DOHH2 (cell line): ENCODE data around the gene MAP4K4.

Experiments
- H3F3A ChIP-seq: fragments of 200-600 bp; sonication (generic), shearing (Covaris generic); 2 replicates; pipeline ENCODE4 v1.6.0; 2016; ENCODE audit warnings: antibody characterized with exemption, mild to moderate bottlenecking; ENCODE audit not compliant: control insufficient read depth, insufficient read depth
- H3K27ac ChIP-seq: fragments of 200-600 bp; sonication (generic); 2 replicates; pipeline ENCODE4 v1.5.1; 2014; ENCODE audit warnings: low read depth, mild to moderate bottlenecking, low read length, moderate library complexity
- H3K27me3 ChIP-seq: fragments of 200-600 bp; sonication (generic); 2 replicates; pipeline ENCODE4 v1.6.1; 2014; ENCODE audit warnings: mild to moderate bottlenecking, low read length, mixed read lengths; ENCODE audit not compliant: control insufficient read depth
- H3K36me3 ChIP-seq: fragments of 200-600 bp; sonication (generic); 2 replicates; pipeline ENCODE4 v1.6.1; 2014; ENCODE audit warnings: mild to moderate bottlenecking, low read length, moderate library complexity, mixed read lengths; ENCODE audit not compliant: control insufficient read depth
- H3K4me1 ChIP-seq: fragments of 200-600 bp; sonication (generic); 2 replicates; pipeline ENCODE4 v1.6.1; 2014; ENCODE audit warnings: mild to moderate bottlenecking, low read length, mixed read lengths; ENCODE audit not compliant: control insufficient read depth
- H3K4me2 ChIP-seq: fragments of 200-600 bp; sonication (generic); 2 replicates; pipeline ENCODE4 v1.6.0; 2014; ENCODE audit warnings: mild to moderate bottlenecking, low read length, moderate library complexity
- H3K4me3 ChIP-seq: fragments of 200-600 bp; sonication (generic); 2 replicates; pipeline ENCODE4 v1.5.1; 2014; ENCODE audit warnings: mild to moderate bottlenecking, low read length, mixed read lengths
- H3K79me2 ChIP-seq: fragments of 200-600 bp; sonication (generic); 2 replicates; pipeline ENCODE4 v1.6.1; 2014; ENCODE audit warnings: mild to moderate bottlenecking, low read length, mixed read lengths; ENCODE audit not compliant: control insufficient read depth
- H3K9me2 ChIP-seq: fragments of 200-600 bp; sonication (generic); replicated peaks from 2 replicates; pipeline ENCODE4 v1.6.1; 2014; ENCODE audit warnings: mild to moderate bottlenecking, low read length, mixed read lengths; ENCODE audit not compliant: control insufficient read depth
- H3K9me3 ChIP-seq: fragments of 200-600 bp; sonication (generic); 2 replicates; pipeline ENCODE4 v1.6.1; 2014; ENCODE audit warnings: antibody characterized with exemption, low read length, mixed read lengths; ENCODE audit not compliant: control insufficient read depth, insufficient read depth
- H4K20me1 ChIP-seq: fragments of 200-600 bp; sonication (generic); 2 replicates; pipeline ENCODE4 v1.6.0; 2014; ENCODE audit warnings: low read depth, mild to moderate bottlenecking, antibody characterized with exemption, low read length, moderate library complexity; ENCODE audit not compliant: control insufficient read depth, insufficient read depth
- CTCF ChIP-seq: fragments of 200-600 bp; sonication (generic); IDR thresholded peaks from one replicate; pipeline ENCODE4 v1.5.1; 2014; ENCODE audit warnings: antibody characterized with exemption, mild to moderate bottlenecking, low read depth, low read length; ENCODE audit not compliant: poor library complexity, severe bottlenecking
- EZH2phosphoT487 ChIP-seq: fragments of 200-600 bp; sonication (generic); IDR thresholded peaks from 2 replicates; pipeline ENCODE4 v1.6.1; 2017; ENCODE audit warnings: borderline replicate concordance, mild to moderate bottlenecking, antibody characterized with exemption, low read length, moderate library complexity, mixed read lengths

Gene MAP4K4

GRCh38 chr2:101699755-101700461 is 2.4 kb downstream of the MAP4K4 start:
- H3K4me3 ChIP-seq, result peak overlapping the region; percentile 88
- H3K9me3 ChIP-seq, result no peaks in the 10 kb centered on the region
- peaks cover 12% of the 10 kb centered on the region; the same call in 1 of the 2 replicates for H4K20me1 ChIP-seq
- H3K9me2 ChIP-seq, result no peaks in the 10 kb centered on the region
- peak overlapping the region; percentile 86 for H3K4me2 ChIP-seq
- peaks cover 55% of the 10 kb centered on the region for H3K36me3 ChIP-seq
- peaks cover 7% of the 10 kb centered on the region for H3K27me3 ChIP-seq
- H3F3A ChIP-seq, result peaks cover 30% of the 10 kb centered on the region
- TF ChIP-seq EZH2phosphoT487 (no peak), CTCF (no peak)
- H3K27ac ChIP-seq, result peak overlapping the region; percentile 78
- H3K79me2 ChIP-seq, result peaks cover 71% of the 10 kb centered on the region
- H3K4me1 ChIP-seq, result peaks cover 55% of the 10 kb centered on the region

- Histone ChIP-seq H3K9me2 (no peaks in the 10 kb centered on the region), H3F3A (peaks cover 33% of the 10 kb centered on the region), H3K79me2 (peaks cover 99% of the 10 kb centered on the region), H3K4me1 (peaks cover 86% of the 10 kb centered on the region), H3K4me2 (peak overlapping the region; percentile 86), H3K27ac (peak overlapping the region; percentile 78), H3K4me3 (peak overlapping the region; percentile 88), H4K20me1 (peaks cover 9% of the 10 kb centered on the region; the same call in 1 of the 2 replicates), H3K36me3 (peaks cover 81% of the 10 kb centered on the region), H3K27me3 (no peaks in the 10 kb centered on the region), H3K9me3 (no peaks in the 10 kb centered on the region)
- TF ChIP-seq CTCF (no peak), EZH2phosphoT487 (no peak)
These were observed 6.5 kb downstream of the MAP4K4 start for GRCh38 chr2:101704046-101704466.

GRCh38 chr2:101704816-101705578 is 7.5 kb downstream of the MAP4K4 start:
- H3K4me2 ChIP-seq, result peak overlapping the region; percentile 80
- H3K27ac ChIP-seq, result peak overlapping the region; percentile 78
- peaks cover 95% of the 10 kb centered on the region for H3K4me1 ChIP-seq
- peaks cover 75% of the 10 kb centered on the region for H3K36me3 ChIP-seq
- no peaks in the 10 kb centered on the region for H3K9me2 ChIP-seq
- no peaks in the 10 kb centered on the region for H3K9me3 ChIP-seq
- H3F3A ChIP-seq, result peaks cover 42% of the 10 kb centered on the region
- H3K79me2 ChIP-seq, result peaks cover 99% of the 10 kb centered on the region
- H4K20me1 ChIP-seq, result no peaks in the 10 kb centered on the region; the same call in 1 of the 2 replicates
- H3K27me3 ChIP-seq, result no peaks in the 10 kb centered on the region
- TF ChIP-seq CTCF, result no peak
- no peak for TF ChIP-seq EZH2phosphoT487
- H3K4me3 ChIP-seq, result peak overlapping the region; percentile 63
